Dendritic cell treated with granulocyte-macrophage colony-stimulating factor and Interleukin-4, amounts not matched to agents 40 ng/mL and 50 ng/mL, for 4 days (primary cell): ENCODE results near the gene AMY1A.
"Not testable (repeated sequence)": the region's sequence is repeated elsewhere in the genome, so short reads cannot be mapped to it uniquely, and the experiment has no call there.

ENCODE experiments used
- H3K27ac Mint-ChIP-seq: one replicate; pipeline ENCODE4 v1.8.0; 2022; ENCODE audit warnings: mild to moderate bottlenecking, mixed read lengths
- H3K27me3 Mint-ChIP-seq: one replicate; pipeline ENCODE4 v1.8.0; 2022; ENCODE audit warnings: mild to moderate bottlenecking, mixed read lengths
- H3K36me3 Mint-ChIP-seq: one replicate; pipeline ENCODE4 v1.8.0; 2022; ENCODE audit warnings: low read depth, mixed read lengths
- H3K4me1 Mint-ChIP-seq: one replicate; pipeline ENCODE4 v1.8.0; 2022; ENCODE audit warnings: low read depth, mixed read lengths
- H3K4me3 Mint-ChIP-seq: one replicate; pipeline ENCODE4 v1.8.0; 2022; ENCODE audit warnings: mild to moderate bottlenecking, moderate library complexity, mixed read lengths
- H3K9me3 Mint-ChIP-seq: one replicate; pipeline ENCODE4 v1.8.0; 2022; ENCODE audit warnings: mixed read lengths
- intact Hi-C: fragments of 100-400 bp; cut with micrococcal nuclease; formaldehyde crosslinking; loops from one replicate; pipeline ENCODE4 v1.15.0; 2022

AMY1A gene

GRCh38 chr1:103655460-103655859, at the start of gene AMY1A:
AMY1A (plus strand) TSS chr1:103655760; CDS start chr1:103656331, 571 bp downstream.
- H3K27ac Mint-ChIP-seq, H3K9me3 Mint-ChIP-seq, H3K4me3 Mint-ChIP-seq, H3K4me1 Mint-ChIP-seq, H3K27me3 Mint-ChIP-seq, intact Hi-C loops, H3K36me3 Mint-ChIP-seq: not testable (repeated sequence)

DNA sequence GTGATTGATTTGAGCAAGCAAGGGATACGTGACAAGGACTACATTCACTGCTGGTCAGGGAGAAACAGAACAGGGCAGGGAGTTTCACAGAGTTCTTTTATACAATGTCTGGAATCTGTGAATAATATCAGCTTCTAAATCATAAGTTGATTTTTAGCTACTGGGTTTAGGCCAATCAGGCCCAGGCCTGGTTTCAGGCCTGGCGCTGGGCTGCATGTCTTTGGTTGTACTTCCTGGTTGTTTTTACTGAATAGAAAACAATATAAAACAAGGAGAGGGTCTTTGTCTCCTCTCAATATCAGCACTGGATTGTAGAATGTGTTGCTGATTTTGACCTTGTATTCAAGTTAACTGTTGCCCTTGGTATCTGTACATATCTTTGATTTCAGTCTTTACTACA, 39.2 kb upstream of the AMY1A start:
- intact Hi-C loops: no loop called here
- Mint-ChIP-seq H3K27ac (no peak overlapping the region), H3K4me3 (no peak overlapping the region), H3K4me1 (no peaks in the 10 kb centered on the region), H3K27me3 (no peaks in the 10 kb centered on the region), H3K9me3 (peaks cover 14% of the 10 kb centered on the region), H3K36me3 (no peaks in the 10 kb centered on the region)

DNA sequence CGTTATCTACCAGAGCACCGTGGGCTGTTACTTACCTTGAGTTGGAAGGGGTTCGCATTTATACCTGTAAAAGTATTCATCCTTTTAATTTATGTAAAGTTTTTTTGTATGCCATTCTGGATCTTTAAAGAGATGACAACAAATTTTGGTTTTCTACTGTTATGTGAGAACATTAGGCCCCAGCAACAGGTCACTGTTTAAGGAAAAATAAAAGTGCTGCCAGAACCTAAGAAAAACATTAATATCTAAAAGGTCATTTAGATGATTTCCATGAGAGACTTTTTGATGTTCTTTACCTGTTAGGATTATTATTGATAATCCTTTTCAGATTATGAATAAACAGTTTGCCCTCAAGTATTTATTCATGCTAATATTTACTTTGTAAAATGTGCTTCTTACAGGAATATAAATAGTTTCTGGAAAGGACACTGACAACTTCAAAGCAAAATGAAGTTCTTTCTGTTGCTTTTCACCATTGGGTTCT, 38.5 kb upstream of the AMY1A start, which contains the start of gene AMY2A:
TSS of gene AMY2A (plus strand) at position 434 of the 484 bp plus-strand sequence. CDS start at position 448, 14 bp downstream.
- peaks cover 10% of the 10 kb centered on the region for H3K9me3 Mint-ChIP-seq
- H3K36me3 Mint-ChIP-seq, H3K27me3 Mint-ChIP-seq, H3K4me3 Mint-ChIP-seq, intact Hi-C loops, H3K4me1 Mint-ChIP-seq, H3K27ac Mint-ChIP-seq: not testable (repeated sequence)

GRCh38 chr1:103627436-103627835, 28.1 kb upstream of the AMY1A start:
- H3K27ac Mint-ChIP-seq, H3K9me3 Mint-ChIP-seq, intact Hi-C loops, H3K36me3 Mint-ChIP-seq, H3K4me1 Mint-ChIP-seq, H3K4me3 Mint-ChIP-seq, H3K27me3 Mint-ChIP-seq: not testable (repeated sequence)

DNA sequence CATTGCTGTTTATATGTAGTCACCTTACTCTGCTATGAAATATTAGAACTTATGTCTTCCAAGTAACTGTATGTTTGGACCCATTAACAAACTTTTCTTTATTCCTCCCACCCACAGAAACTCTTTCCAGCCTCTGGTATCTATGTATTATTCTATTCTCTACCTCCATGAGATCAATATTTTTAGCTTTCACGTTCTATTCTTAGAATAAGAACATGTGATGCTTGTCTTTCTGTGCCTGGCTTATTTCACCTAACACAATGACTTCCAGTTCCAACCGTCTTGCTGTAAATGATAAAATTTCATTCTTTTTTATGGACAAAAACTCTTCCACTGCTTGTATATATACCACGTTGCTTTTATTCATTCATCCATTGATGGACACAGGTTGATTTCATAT, 14.4 kb upstream of the AMY1A start:
- H3K36me3 Mint-ChIP-seq, H3K27ac Mint-ChIP-seq, H3K4me1 Mint-ChIP-seq, H3K27me3 Mint-ChIP-seq, H3K4me3 Mint-ChIP-seq, H3K9me3 Mint-ChIP-seq, intact Hi-C loops: not testable (repeated sequence)

DNA sequence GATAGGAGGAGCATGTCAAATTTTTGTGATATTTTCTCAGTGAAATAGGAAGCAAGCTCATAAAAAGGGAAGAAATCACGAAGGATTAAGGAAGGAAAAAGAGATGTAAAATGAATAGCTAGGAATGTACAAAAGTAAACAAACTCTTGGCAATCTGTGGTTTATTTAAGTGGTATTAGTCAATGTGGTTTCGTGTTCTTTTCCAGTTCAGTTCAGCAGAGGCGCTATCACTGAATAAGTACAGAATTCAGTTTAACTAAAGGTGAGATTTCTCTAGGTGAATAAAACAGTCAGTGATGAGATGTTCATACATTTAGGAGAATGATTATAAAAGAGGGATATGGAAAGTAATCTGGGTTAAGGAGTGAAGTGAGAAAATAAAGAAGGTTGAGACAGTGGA, 11.7 kb upstream of the AMY1A start:
- intact Hi-C loops, H3K9me3 Mint-ChIP-seq: not testable (repeated sequence)

GRCh38 chr1:103650305-103650704, 5.3 kb upstream of the AMY1A start:
- H3K27me3 Mint-ChIP-seq, H3K9me3 Mint-ChIP-seq, intact Hi-C loops, H3K36me3 Mint-ChIP-seq, H3K4me1 Mint-ChIP-seq, H3K27ac Mint-ChIP-seq, H3K4me3 Mint-ChIP-seq: not testable (repeated sequence)

More for the DNA sequence above, 11.7 kb upstream of the AMY1A start:
- H3K4me3 Mint-ChIP-seq, H3K27me3 Mint-ChIP-seq, H3K4me1 Mint-ChIP-seq, H3K27ac Mint-ChIP-seq, H3K36me3 Mint-ChIP-seq: not testable (repeated sequence)

GRCh38 chr1:103650889-103651288, 4.7 kb upstream of the AMY1A start:
- H3K36me3 Mint-ChIP-seq, H3K4me1 Mint-ChIP-seq, H3K9me3 Mint-ChIP-seq, intact Hi-C loops, H3K4me3 Mint-ChIP-seq, H3K27ac Mint-ChIP-seq, H3K27me3 Mint-ChIP-seq: not testable (repeated sequence)

- H3K9me3 Mint-ChIP-seq, H3K4me3 Mint-ChIP-seq, H3K4me1 Mint-ChIP-seq, H3K36me3 Mint-ChIP-seq, H3K27ac Mint-ChIP-seq, intact Hi-C loops, H3K27me3 Mint-ChIP-seq: not testable (repeated sequence)
These were observed 1.4 kb upstream of the AMY1A start for GRCh38 chr1:103654133-103654532.

GRCh38 chr1:103676335-103676734, 20.8 kb downstream of the AMY1A start:
- H3K9me3 Mint-ChIP-seq, H3K36me3 Mint-ChIP-seq, H3K4me3 Mint-ChIP-seq, H3K27me3 Mint-ChIP-seq, H3K4me1 Mint-ChIP-seq, H3K27ac Mint-ChIP-seq, intact Hi-C loops: not testable (repeated sequence)

GRCh38 chr1:103696110-103696509, 40.5 kb downstream of the AMY1A start, which contains the start of gene AMY1B:
AMY1B (minus strand) TSS chr1:103696210; CDS start chr1:103695639, 571 bp downstream.
- H3K36me3 Mint-ChIP-seq, H3K4me3 Mint-ChIP-seq, H3K4me1 Mint-ChIP-seq, H3K9me3 Mint-ChIP-seq, H3K27me3 Mint-ChIP-seq, intact Hi-C loops, H3K27ac Mint-ChIP-seq: not testable (repeated sequence)

- H3K27me3 Mint-ChIP-seq, H3K36me3 Mint-ChIP-seq, H3K9me3 Mint-ChIP-seq, H3K4me1 Mint-ChIP-seq, H3K27ac Mint-ChIP-seq, H3K4me3 Mint-ChIP-seq, intact Hi-C loops: not testable (repeated sequence)
These were observed 41.9 kb downstream of the AMY1A start for GRCh38 chr1:103697430-103697829.

- not testable (repeated sequence) for H3K27ac Mint-ChIP-seq, H3K4me3 Mint-ChIP-seq
These were observed 45.1 kb downstream of the AMY1A start for GRCh38 chr1:103700669-103701068.

GRCh38 chr1:103701256-103701655, 45.7 kb downstream of the AMY1A start:
- H3K9me3 Mint-ChIP-seq, H3K27me3 Mint-ChIP-seq, H3K36me3 Mint-ChIP-seq, H3K4me1 Mint-ChIP-seq, H3K4me3 Mint-ChIP-seq, intact Hi-C loops, H3K27ac Mint-ChIP-seq: not testable (repeated sequence)

More at GRCh38 chr1:103700669-103701068, 45.1 kb downstream of the AMY1A start:
- H3K4me1 Mint-ChIP-seq, H3K36me3 Mint-ChIP-seq, intact Hi-C loops, H3K9me3 Mint-ChIP-seq, H3K27me3 Mint-ChIP-seq: not testable (repeated sequence)

GRCh38 chr1:103707670-103708069, 52.1 kb downstream of the AMY1A start:
- H3K4me3 Mint-ChIP-seq, H3K27me3 Mint-ChIP-seq, H3K27ac Mint-ChIP-seq, H3K4me1 Mint-ChIP-seq, H3K36me3 Mint-ChIP-seq, intact Hi-C loops, H3K9me3 Mint-ChIP-seq: not testable (repeated sequence)
